DMS 273 (cell line): ENCODE data around the gene ASB13.

Experiments used
- DNase-seq: peaks from one replicate; lab custom pipeline; 2025; ENCODE audit not compliant: unreplicated experiment; lab: John Stamatoyannopoulos, UW

The ASB13 gene

GRCh38 chr10:5670662-5671375 lies 4.4 kb upstream of the ASB13 start:
- peak; percentile 39 for DNase-seq

DNA sequence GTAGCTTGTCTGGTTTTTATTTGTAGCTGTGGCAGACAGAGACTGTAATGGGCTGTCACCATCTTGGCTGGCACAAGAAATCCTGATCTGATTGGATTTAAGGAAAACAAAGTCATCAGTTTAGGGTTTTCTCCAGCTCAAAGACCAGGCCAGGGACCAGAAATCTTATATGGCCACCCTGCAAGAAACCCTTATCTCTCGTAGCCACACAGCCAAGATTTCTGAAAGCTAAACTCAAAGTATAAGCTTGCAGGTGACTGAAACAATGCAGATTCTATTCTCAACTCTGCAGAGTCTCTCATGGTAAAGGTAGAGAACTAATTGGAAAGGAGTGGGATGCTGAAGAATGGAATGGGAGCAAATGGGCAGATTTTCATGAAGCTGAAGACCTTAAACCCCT lies 3.2 kb upstream of the ASB13 start:
- no peak for DNase-seq

- DNase-seq, result no peak
Observed at GRCh38 chr10:5668429-5668828, 2.0 kb upstream of the ASB13 start.

- DNase-seq, result no peak
Observed at GRCh38 chr10:5666841-5667630, 641 bp upstream of the ASB13 start.

DNA sequence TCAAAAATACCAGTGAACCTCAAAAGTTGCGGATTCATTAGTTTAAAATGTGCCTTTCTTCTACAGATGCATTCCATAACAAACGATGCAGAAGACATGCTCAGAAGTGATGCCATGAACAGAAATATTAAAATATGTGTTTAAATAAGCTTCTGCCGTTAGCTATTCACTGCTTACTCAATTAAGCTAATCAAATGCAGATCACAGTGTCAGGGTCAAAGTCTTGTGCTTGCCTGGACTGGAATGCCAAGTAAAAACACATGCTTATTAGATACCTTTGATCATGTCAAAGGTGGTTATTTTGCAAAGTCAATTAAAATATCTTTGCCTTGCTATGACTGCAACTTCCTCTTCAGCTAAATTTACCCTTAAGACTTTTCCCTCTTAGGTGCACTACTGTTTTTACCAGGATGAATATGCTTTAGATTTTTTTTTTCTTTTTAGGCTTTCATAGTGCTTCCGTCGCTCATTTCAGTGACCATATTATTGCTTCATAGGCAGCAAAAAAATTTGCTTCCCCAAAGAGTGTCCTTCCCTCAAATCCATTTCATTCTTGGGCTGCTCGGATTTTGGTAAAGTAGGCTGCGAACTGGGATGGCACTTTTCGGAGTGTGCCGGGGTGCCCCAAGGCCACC lies 905 bp downstream of the ASB13 start:
- DNase-seq, result peak; percentile 52

GRCh38 chr10:5663692-5664427 lies 2.5 kb downstream of the ASB13 start:
- DNase-seq, result peak; percentile 30

GRCh38 chr10:5662708-5663579 lies 3.5 kb downstream of the ASB13 start:
- DNase-seq, result no peak

DNA sequence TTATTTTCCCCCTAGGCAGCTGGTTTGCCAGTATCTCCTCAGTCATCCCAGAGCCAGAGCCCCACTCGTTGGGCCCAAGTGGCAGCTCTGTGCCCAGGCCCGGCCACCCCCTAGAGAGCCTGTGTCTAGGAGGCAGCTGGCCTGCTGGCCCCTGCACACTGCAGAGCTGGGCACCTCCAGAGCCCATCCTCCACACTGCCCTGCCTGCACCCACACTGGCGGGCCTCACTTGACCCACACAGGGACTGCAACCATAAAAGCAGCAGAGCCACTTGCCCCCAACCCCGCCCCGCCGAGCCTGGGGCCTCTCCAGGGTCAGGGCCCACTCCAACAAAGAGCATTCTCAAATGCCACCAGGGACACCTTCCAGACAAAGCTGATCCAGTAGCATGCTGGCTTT lies 5.4 kb downstream of the ASB13 start:
- DNase-seq, result no peak

DNA sequence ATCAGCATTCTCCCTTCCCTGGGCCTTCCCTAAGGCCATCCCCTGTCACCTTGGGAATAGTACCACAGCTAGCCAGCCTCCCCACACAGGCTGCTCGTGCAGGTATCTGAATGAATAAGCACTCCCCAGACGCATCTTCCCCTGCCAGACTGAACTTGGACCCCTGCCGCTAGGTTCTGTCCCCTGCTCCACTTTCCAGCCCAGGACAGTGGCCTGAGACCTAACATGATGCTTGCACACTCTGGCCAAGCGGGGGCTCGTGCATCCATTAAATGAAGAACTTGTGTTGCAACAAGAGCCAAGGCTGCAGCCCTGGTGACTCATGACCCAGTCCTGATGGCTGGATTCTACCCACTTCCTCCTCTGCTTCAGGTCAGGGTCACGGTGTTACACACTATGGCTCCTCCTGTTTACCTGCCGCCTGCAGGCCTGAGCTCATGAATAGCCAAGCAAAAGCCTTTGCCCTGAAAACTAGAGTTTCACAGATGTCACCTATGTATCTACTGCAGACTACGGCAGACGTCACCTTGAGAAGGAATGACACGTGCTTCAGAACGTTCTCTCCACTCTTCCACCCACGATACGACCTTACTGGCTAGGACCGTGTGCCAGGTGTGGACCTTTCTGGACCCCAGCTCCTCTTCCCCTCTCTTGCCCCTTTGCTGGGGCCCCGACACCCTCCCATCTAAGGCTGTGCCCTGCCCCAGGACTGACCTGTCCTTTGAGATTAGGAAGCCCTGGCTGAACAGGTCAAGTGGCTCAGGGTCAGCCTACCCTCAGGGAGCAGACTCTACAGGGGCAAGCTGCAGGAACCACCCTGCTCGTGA lies 6.5 kb downstream of the ASB13 start:
- no peak for DNase-seq

DNA sequence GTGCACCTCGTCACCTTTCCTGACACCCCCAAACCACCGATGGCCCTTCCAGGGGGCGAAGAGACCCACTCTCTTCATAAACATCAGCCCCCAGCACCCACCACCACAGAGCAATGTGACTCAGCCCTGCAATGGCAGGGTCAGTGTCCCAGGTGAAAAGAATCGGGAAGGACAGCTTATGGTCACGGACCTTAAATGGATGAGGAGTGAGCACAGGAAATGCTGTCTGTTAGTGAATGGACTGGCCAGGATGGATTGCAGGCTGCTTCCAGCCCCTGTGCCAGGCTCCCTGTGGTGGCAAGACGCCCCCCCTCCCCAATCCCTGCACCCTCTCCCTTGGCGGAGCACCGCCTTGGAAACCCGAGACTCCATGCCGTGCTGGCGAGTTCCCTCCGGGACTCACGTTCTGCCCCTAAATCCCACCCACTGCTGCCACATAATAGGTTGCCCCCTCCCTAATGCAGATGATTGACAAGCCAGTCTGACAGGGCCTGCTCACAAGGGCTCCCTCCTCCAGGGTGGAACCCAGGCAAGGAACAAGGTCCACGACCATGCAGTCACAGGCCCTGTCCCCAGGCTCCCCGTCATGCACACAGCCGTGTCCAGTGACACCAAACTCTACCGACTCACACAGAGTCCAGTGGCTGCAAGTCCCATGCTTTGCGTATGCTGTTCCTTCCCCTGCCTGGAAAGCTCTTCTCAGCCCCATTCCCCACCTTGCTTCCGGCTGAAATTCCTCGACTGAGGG lies 7.3 kb downstream of the ASB13 start:
- no peak for DNase-seq

- no peak for DNase-seq
Observed at GRCh38 chr10:5656737-5657579, 9.4 kb downstream of the ASB13 start.

DNA sequence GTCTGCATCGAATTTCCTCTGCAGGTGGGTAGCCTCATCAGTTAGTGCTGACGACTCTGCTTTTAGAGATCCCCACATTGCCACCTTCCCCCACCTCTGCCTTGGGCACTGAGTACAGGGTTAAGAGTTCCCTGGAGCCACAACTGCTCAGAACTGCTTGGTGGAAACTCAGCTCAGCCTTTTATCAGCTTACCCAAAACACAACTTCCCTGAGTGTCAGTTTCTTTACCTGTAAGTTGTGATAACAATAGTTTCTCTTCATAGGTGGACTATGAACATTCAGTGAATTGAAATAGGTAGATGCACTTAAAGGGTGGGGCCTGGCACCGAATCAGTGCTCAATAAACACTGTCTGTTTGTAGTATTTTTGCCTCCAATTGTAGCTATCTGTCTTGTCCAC lies 11.3 kb downstream of the ASB13 start:
- no peak for DNase-seq

GRCh38 chr10:5654218-5654755 lies 12.1 kb downstream of the ASB13 start:
- DNase-seq, result no peak

- DNase-seq, result no peak
Observed at GRCh38 chr10:5652746-5653145, 13.6 kb downstream of the ASB13 start.

- DNase-seq, result no peak
Observed at GRCh38 chr10:5651388-5651764, 15.0 kb downstream of the ASB13 start.

DNA sequence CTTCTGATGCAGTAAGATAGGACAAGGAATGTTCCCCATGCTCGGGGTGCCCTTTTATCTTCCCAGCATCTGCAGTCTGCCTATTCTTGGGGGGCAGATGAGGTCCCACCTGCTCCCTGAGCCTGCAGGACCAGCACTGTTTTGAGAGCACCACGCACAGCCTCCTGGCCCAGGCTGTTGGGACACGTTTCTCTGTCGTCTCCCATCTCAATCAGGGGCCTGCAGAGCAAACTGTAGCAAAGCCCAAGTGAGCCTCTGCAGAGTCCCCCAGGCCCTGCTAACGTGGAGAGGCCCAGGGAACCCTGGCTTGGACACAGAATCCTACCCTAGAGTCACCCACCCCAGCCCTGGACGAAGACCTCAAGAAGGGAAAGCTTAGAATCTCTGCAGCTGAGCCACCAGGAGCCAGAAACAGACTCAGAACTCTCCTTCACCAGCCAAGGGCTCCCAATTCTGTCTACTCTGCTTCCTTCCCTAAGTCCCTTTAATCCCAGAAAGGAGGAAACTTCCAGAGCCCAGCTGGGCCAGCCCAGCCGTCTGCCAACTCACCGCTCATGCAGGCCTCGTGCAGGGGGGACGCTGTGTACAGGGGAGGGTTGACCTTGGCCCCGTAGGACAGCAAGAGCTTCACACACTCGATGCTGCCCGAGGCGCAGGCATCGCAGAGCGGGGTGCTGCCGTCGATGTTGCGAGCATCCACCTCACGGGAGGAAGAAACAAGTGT lies 15.6 kb downstream of the ASB13 start:
- no peak for DNase-seq

DNA sequence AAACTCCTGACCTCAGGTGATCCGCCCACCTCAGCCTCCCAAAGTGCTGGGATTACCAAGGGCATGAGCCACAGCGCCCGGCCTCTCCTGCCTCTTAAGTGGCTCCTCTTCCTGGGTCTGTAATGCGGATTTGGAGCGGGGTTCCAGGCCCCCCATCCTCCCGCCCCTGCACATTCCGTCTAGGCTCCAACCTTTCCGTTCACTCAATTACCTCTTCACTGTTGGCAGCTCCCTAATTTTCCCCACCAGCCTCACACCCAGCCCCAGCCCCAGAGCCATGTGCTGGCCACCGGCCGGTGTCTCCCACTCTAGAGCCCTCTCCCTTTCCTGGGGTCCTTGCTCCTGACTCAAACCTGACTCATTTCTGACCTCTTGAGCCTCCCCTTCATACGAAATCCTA lies 16.6 kb downstream of the ASB13 start:
- DNase-seq, result no peak
